CD4-positive, alpha-beta T cell treated with Interleukin-6 for 4 hours (primary cell): ENCODE results near the gene KLHDC8A.
"Not testable (repeated sequence)": the region's sequence is repeated elsewhere in the genome, so short reads cannot be mapped to it uniquely, and the experiment has no call there.

Experiments used
- DNase-seq: peaks from one replicate; pipeline ENCODE4 v3.0.0-alpha.2; 2020; ENCODE audit warnings: mixed read lengths

KLHDC8A gene

GRCh38 chr1:205356440-205357139 lies at the start of gene KLHDC8A:
Gene KLHDC8A (minus strand): TSS chr1:205356922. CDS start chr1:205343604, 13,318 bp downstream.
- no peak for DNase-seq

GRCh38 chr1:205406252-205406651 lies 49.5 kb upstream of the KLHDC8A start:
- DNase-seq, result not testable (repeated sequence)

GRCh38 chr1:205404484-205404883 lies 47.8 kb upstream of the KLHDC8A start:
- not testable (repeated sequence) for DNase-seq

- DNase-seq, result no peak
Measured at GRCh38 chr1:205398586-205398985, 41.9 kb upstream of the KLHDC8A start.

GRCh38 chr1:205396967-205397616 lies 40.4 kb upstream of the KLHDC8A start:
- DNase-seq, result peak; percentile 19

- no peak for DNase-seq
Measured at GRCh38 chr1:205395616-205396015, 38.9 kb upstream of the KLHDC8A start.

- no peak for DNase-seq
Measured at GRCh38 chr1:205392650-205393049, 35.9 kb upstream of the KLHDC8A start.

- no peak for DNase-seq
Measured at GRCh38 chr1:205391386-205391785, 34.7 kb upstream of the KLHDC8A start.

GRCh38 chr1:205387845-205388244 lies 31.1 kb upstream of the KLHDC8A start:
- no peak for DNase-seq

- not testable (repeated sequence) for DNase-seq
Measured at GRCh38 chr1:205382990-205383389, 26.3 kb upstream of the KLHDC8A start.

- no peak for DNase-seq
Measured at GRCh38 chr1:205382561-205382960, 25.8 kb upstream of the KLHDC8A start.

GRCh38 chr1:205381305-205381704 lies 24.6 kb upstream of the KLHDC8A start:
- DNase-seq, result no peak

GRCh38 chr1:205380882-205381281 lies 24.2 kb upstream of the KLHDC8A start:
- DNase-seq, result no peak

- no peak for DNase-seq
Measured at GRCh38 chr1:205379056-205379455, 22.3 kb upstream of the KLHDC8A start.

- no peak for DNase-seq
Measured at GRCh38 chr1:205377355-205377754, 20.6 kb upstream of the KLHDC8A start.

- DNase-seq, result no peak
Measured at GRCh38 chr1:205376739-205377138, 20.0 kb upstream of the KLHDC8A start.

GRCh38 chr1:205375835-205376545 lies 19.3 kb upstream of the KLHDC8A start:
- DNase-seq, result no peak

GRCh38 chr1:205374210-205375078 lies 17.7 kb upstream of the KLHDC8A start:
- no peak for DNase-seq

GRCh38 chr1:205373798-205374175 lies 17.1 kb upstream of the KLHDC8A start:
- DNase-seq, result no peak

- DNase-seq, result no peak
Measured at GRCh38 chr1:205373022-205373797, 16.5 kb upstream of the KLHDC8A start.

GRCh38 chr1:205371871-205372660 lies 15.3 kb upstream of the KLHDC8A start:
- DNase-seq, result no peak
